K562 (cell line): ENCODE measurements around the gene EXD2.

Experiments
- MEF2D ChIP-seq: conservative IDR thresholded peaks from 2 replicates; pipeline ENCODE4 v1.6.1; 2016; ENCODE audit warnings: low read depth, missing genetic modification characterization, missing compliant biosample characterization
- MEIS2 ChIP-seq: fragments of 450-650 bp; IDR thresholded peaks from 2 replicates; pipeline ENCODE4 v1.6.1; 2014; ENCODE audit warnings: mild to moderate bottlenecking; ENCODE audit not compliant: partially characterized antibody
- MIER1 ChIP-seq: fragments of 450-650 bp; IDR thresholded peaks from 2 replicates; pipeline ENCODE4 v1.6.1; 2016; ENCODE audit warnings: antibody characterized with exemption, mild to moderate bottlenecking, low read depth
- ZNF274 ChIP-seq: IDR thresholded peaks from 2 replicates; pipeline ENCODE4 v1.6.1; 2011; ENCODE audit warnings: low read depth, mild to moderate bottlenecking, low read length, moderate library complexity, borderline replicate concordance
- TF ChIP-seq, protein P1 (sequence below): fragments of 450-650 bp; formaldehyde crosslinking; IDR thresholded peaks from 2 replicates; pipeline ENCODE4 v1.4.0; 2022; ENCODE audit warnings: missing genetic modification characterization
- TF ChIP-seq, protein P2 (sequence below): sonication (generic); formaldehyde crosslinking; IDR thresholded peaks from 2 replicates; pipeline ENCODE4 v1.4.0; 2020; ENCODE audit warnings: mild to moderate bottlenecking, missing genetic modification reagents
- TF ChIP-seq, protein P3 (sequence below): fragments of 450-650 bp; IDR thresholded peaks from 2 replicates; pipeline ENCODE4 v1.6.1; 2016; ENCODE audit warnings: mild to moderate bottlenecking
- TF ChIP-seq, protein P4 (sequence below): sonication (generic); formaldehyde crosslinking; IDR thresholded peaks from 2 replicates; pipeline ENCODE4 v1.9.0; 2022; ENCODE audit warnings: mild to moderate bottlenecking, missing genetic modification reagents
- TF ChIP-seq, protein P5 (sequence below): fragments of 250-450 bp; sonication (Bioruptor Pico); IDR thresholded peaks from 2 replicates; pipeline ENCODE4 v1.8.0; 2022; ENCODE audit warnings: moderate library complexity, mild to moderate bottlenecking, inconsistent platforms

DNA sequence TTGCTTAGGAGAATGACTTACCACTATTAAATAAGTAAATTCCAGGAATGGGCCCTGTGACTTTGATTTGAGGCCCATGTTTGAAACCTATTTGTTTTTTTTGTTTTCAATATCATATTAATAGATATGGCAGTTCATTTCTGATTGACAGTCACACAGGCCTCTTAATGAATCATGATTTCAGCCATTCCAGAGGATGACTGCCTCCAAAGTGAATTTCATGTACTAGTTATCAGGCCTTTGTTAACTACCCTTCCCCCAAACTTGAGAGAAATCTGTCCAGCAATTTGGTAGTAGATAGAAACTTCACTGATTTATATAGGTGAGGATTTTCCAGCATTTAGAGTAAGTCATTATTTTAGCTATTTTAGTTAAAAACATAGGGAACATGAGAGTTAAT is 42.8 kb downstream of the EXD2 start:
- no peak for TF ChIP-seq MEF2D (tag)
- no peak for TF ChIP-seq ZNF274
- TF ChIP-seq, protein P1, sequence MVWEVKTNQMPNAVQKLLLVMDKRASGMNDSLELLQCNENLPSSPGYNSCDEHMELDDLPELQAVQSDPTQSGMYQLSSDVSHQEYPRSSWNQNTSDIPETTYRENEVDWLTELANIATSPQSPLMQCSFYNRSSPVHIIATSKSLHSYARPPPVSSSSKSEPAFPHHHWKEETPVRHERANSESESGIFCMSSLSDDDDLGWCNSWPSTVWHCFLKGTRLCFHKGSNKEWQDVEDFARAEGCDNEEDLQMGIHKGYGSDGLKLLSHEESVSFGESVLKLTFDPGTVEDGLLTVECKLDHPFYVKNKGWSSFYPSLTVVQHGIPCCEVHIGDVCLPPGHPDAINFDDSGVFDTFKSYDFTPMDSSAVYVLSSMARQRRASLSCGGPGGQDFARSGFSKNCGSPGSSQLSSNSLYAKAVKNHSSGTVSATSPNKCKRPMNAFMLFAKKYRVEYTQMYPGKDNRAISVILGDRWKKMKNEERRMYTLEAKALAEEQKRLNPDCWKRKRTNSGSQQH (CRISPR knock-in tag), result no peak
- TF ChIP-seq, protein P2, sequence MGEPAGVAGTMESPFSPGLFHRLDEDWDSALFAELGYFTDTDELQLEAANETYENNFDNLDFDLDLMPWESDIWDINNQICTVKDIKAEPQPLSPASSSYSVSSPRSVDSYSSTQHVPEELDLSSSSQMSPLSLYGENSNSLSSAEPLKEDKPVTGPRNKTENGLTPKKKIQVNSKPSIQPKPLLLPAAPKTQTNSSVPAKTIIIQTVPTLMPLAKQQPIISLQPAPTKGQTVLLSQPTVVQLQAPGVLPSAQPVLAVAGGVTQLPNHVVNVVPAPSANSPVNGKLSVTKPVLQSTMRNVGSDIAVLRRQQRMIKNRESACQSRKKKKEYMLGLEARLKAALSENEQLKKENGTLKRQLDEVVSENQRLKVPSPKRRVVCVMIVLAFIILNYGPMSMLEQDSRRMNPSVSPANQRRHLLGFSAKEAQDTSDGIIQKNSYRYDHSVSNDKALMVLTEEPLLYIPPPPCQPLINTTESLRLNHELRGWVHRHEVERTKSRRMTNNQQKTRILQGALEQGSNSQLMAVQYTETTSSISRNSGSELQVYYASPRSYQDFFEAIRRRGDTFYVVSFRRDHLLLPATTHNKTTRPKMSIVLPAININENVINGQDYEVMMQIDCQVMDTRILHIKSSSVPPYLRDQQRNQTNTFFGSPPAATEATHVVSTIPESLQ (CRISPR knock-in tag), result no peak
- no peak for TF ChIP-seq MIER1
- TF ChIP-seq MEIS2, result no peak
- TF ChIP-seq, protein P3, sequence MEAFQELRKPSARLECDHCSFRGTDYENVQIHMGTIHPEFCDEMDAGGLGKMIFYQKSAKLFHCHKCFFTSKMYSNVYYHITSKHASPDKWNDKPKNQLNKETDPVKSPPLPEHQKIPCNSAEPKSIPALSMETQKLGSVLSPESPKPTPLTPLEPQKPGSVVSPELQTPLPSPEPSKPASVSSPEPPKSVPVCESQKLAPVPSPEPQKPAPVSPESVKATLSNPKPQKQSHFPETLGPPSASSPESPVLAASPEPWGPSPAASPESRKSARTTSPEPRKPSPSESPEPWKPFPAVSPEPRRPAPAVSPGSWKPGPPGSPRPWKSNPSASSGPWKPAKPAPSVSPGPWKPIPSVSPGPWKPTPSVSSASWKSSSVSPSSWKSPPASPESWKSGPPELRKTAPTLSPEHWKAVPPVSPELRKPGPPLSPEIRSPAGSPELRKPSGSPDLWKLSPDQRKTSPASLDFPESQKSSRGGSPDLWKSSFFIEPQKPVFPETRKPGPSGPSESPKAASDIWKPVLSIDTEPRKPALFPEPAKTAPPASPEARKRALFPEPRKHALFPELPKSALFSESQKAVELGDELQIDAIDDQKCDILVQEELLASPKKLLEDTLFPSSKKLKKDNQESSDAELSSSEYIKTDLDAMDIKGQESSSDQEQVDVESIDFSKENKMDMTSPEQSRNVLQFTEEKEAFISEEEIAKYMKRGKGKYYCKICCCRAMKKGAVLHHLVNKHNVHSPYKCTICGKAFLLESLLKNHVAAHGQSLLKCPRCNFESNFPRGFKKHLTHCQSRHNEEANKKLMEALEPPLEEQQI, result no peak
- TF ChIP-seq, protein P4, sequence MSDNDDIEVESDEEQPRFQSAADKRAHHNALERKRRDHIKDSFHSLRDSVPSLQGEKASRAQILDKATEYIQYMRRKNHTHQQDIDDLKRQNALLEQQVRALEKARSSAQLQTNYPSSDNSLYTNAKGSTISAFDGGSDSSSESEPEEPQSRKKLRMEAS, result no peak
- TF ChIP-seq, protein P5, sequence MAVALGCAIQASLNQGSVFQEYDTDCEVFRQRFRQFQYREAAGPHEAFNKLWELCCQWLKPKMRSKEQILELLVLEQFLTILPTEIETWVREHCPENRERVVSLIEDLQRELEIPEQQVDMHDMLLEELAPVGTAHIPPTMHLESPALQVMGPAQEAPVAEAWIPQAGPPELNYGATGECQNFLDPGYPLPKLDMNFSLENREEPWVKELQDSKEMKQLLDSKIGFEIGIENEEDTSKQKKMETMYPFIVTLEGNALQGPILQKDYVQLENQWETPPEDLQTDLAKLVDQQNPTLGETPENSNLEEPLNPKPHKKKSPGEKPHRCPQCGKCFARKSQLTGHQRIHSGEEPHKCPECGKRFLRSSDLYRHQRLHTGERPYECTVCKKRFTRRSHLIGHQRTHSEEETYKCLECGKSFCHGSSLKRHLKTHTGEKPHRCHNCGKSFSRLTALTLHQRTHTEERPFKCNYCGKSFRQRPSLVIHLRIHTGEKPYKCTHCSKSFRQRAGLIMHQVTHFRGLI (CRISPR knock-in tag), result no peak
